GM19043 (cell line): ENCODE data around the gene DNAH12.

Experiments
- ATAC-seq: cut with Tn5 transposase; IDR thresholded peaks from one replicate; pipeline ENCODE4 v1.9.1; 2021; ENCODE audit warnings: low read depth; ENCODE audit not compliant: unreplicated experiment

Gene DNAH12

GRCh38 chr3:57544181-57545125, at the start of gene DNAH12:
Gene DNAH12 (minus strand): TSS chr3:57544344. CDS start chr3:57542870, 1,474 bp downstream.
- ATAC-seq, result no peak

GRCh38 chr3:57592306-57592705, 48.2 kb upstream of the DNAH12 start:
- ATAC-seq, result no peak

- ATAC-seq, result no peak
Observed at GRCh38 chr3:57587905-57588304, 43.8 kb upstream of the DNAH12 start.

- ATAC-seq, result no peak
Observed at GRCh38 chr3:57586778-57587177, 42.6 kb upstream of the DNAH12 start.

GRCh38 chr3:57583544-57583943, 39.4 kb upstream of the DNAH12 start:
- ATAC-seq, result no peak

- ATAC-seq, result no peak
Observed at GRCh38 chr3:57582474-57583168, 38.5 kb upstream of the DNAH12 start.

GRCh38 chr3:57577801-57578200, 33.7 kb upstream of the DNAH12 start:
- ATAC-seq, result no peak

- no peak for ATAC-seq
Observed at GRCh38 chr3:57575966-57576626, 32.0 kb upstream of the DNAH12 start.

- ATAC-seq, result no peak
Observed at GRCh38 chr3:57572096-57572495, 28.0 kb upstream of the DNAH12 start.

- no peak for ATAC-seq
Observed at GRCh38 chr3:57570878-57571277, 26.7 kb upstream of the DNAH12 start.

- no peak for ATAC-seq
Observed at GRCh38 chr3:57569859-57570450, 25.8 kb upstream of the DNAH12 start.

GRCh38 chr3:57559526-57559925, 15.4 kb upstream of the DNAH12 start:
- no peak for ATAC-seq

- no peak for ATAC-seq
Observed at GRCh38 chr3:57557085-57557537, 13.0 kb upstream of the DNAH12 start.

GRCh38 chr3:57556459-57557084, 12.4 kb upstream of the DNAH12 start:
- peak; percentile 16 for ATAC-seq

GRCh38 chr3:57555738-57556458, 11.8 kb upstream of the DNAH12 start, which contains the start of gene PDE12:
Gene PDE12 (plus strand): TSS chr3:57556274. CDS start chr3:57556380, 106 bp downstream.
- peak; percentile 74 for ATAC-seq

- ATAC-seq, result no peak
Observed at GRCh38 chr3:57555306-57555705, 11.2 kb upstream of the DNAH12 start.

- no peak for ATAC-seq
Observed at GRCh38 chr3:57546616-57547015, 2.5 kb upstream of the DNAH12 start.

GRCh38 chr3:57545636-57546268, 1.6 kb upstream of the DNAH12 start:
- ATAC-seq, result no peak

GRCh38 chr3:57538465-57538864, 5.7 kb downstream of the DNAH12 start:
- ATAC-seq, result no peak
